GM12878 (cell line): ENCODE measurements around the gene DNAH17. TPM values are rescaled to one million over a fixed set of nuclear protein-coding genes. Genes with fewer than 3 reads are reported as not detected.

Experiments
- ATAC-seq: fragments of 200-7000 bp; cut with Tn5 transposase; 3 replicates; pipeline ENCODE4 v1.9.1; 2020; ENCODE audit warnings: mild to moderate bottlenecking, moderate library complexity
- BruUV-seq: library from RNA; stranded (reverse); fragments of 400-500 nt; replicated peaks from 2 replicates; lab custom pipeline; 2021; lab: Mats Ljungman, UMichigan
- CTCF ChIA-PET: fragments of 300-600 bp; sonication (Branson Sonifier 250); formaldehyde crosslinking; extraction: SDS; loops from one replicate; lab custom pipeline; 2021; ENCODE audit warnings: inconsistent platforms; lab: Yijun Ruan, JAX
- POLR2A ChIA-PET: fragments of 350-600 bp; formaldehyde crosslinking; extraction: SDS; loops from one replicate; lab custom pipeline; 2021; ENCODE audit warnings: inconsistent platforms; lab: Charles Lee
- RAD21 ChIA-PET: fragments of 300-600 bp; sonication (Branson Sonifier 250); formaldehyde crosslinking; loops from one replicate; lab custom pipeline; 2023; ENCODE audit warnings: antibody characterized with exemption; ENCODE audit not compliant: unreplicated experiment; lab: Charles Lee
- SMC1A ChIA-PET: fragments of 300-600 bp; sonication (Branson Sonifier 250); formaldehyde crosslinking; loops from one replicate; lab custom pipeline; 2023; ENCODE audit not compliant: unreplicated experiment, uncharacterized antibody; lab: Charles Lee
- DNase-seq: peaks from one replicate; pipeline ENCODE4 v3.0.0-alpha.2; 2011; ENCODE audit warnings: low read depth, low spot score
- FAIRE-seq: peaks from 3 replicates; lab custom pipeline; 2011; peaks lifted over from hg19 to GRCh38; lab: Jason Lieb, UNC
- H2AFZ ChIP-seq: 2 replicates; pipeline ENCODE4 v1.6.0; 2011; ENCODE audit warnings: low read depth, low read length, control low read depth; ENCODE audit not compliant: control insufficient read depth
- H3K27ac ChIP-seq: 2 replicates; pipeline ENCODE4 v1.5.1; 2011; ENCODE audit warnings: control low read depth; ENCODE audit not compliant: control insufficient read depth, insufficient read depth
- H3K27me3 ChIP-seq, 2 experiments: replicated peaks in 1 of 2; 2 replicates each; pipeline versions ENCODE4 v1.6.0 to v1.6.1; 2011; ENCODE audit warnings: low read length in 1 of 2; ENCODE audit not compliant: control insufficient read depth in 2 of 2, insufficient read depth in 2 of 2
- H3K36me3 ChIP-seq, 2 experiments: 2 replicates each; pipeline ENCODE4 v1.5.1; 2011; ENCODE audit warnings: low read length in 1 of 2; ENCODE audit not compliant: control insufficient read depth in 2 of 2, insufficient read depth in 2 of 2
- H3K4me1 ChIP-seq: 2 replicates; pipeline ENCODE4 v1.6.1; 2011; ENCODE audit warnings: mild to moderate bottlenecking, low read length, moderate library complexity, mixed read lengths; ENCODE audit not compliant: control insufficient read depth, insufficient read depth
- H3K4me2 ChIP-seq: 2 replicates; pipeline ENCODE4 v1.6.0; 2011; ENCODE audit warnings: control low read depth; ENCODE audit not compliant: control insufficient read depth, insufficient read depth
- H3K4me3 ChIP-seq: fragments of 200-600 bp; sonication (generic); 2 replicates; pipeline ENCODE4 v1.5.1; 2016
- H3K79me2 ChIP-seq: 2 replicates; pipeline ENCODE4 v1.6.0; 2011; ENCODE audit warnings: low read length; ENCODE audit not compliant: control insufficient read depth, insufficient read depth
- H3K9ac ChIP-seq: 2 replicates; pipeline ENCODE4 v1.8.0; 2011; ENCODE audit warnings: low read length, control low read depth, mixed read lengths; ENCODE audit not compliant: control insufficient read depth, insufficient read depth
- H3K9me3 ChIP-seq: replicated peaks from 3 replicates; pipeline ENCODE4 v1.5.1; 2011; ENCODE audit warnings: mild to moderate bottlenecking, low read length; ENCODE audit not compliant: control insufficient read depth, insufficient read depth
- H4K20me1 ChIP-seq: 2 replicates; pipeline ENCODE4 v1.6.0; 2011; ENCODE audit not compliant: control insufficient read depth, insufficient read depth
- BHLHE40 ChIP-seq, 2 experiments: fragments of 450-650 bp in 1 of 2; IDR thresholded peaks; 2 replicates each; pipeline ENCODE4 v1.6.1; 2011 to 2017; ENCODE audit warnings: low read depth in 2 of 2, borderline replicate concordance in 1 of 2, improper control_type of control experiment in 1 of 2, low read length in 1 of 2, mild to moderate bottlenecking in 1 of 2
- EZH2 ChIP-seq: IDR thresholded peaks from 2 replicates; pipeline ENCODE4 v1.6.1; 2012; ENCODE audit warnings: low read depth, mild to moderate bottlenecking, control low read depth, inconsistent platforms, low read length, borderline replicate concordance; ENCODE audit not compliant: control insufficient read depth
- FOS ChIP-seq: IDR thresholded peaks from 3 replicates; pipeline ENCODE4 v1.6.1; 2011; ENCODE audit warnings: borderline replicate concordance; ENCODE audit not compliant: insufficient read length; ENCODE audit errors: extremely low read depth
- GABPA ChIP-seq: IDR thresholded peaks from 2 replicates; pipeline ENCODE4 v1.6.1; 2014; ENCODE audit warnings: antibody characterized with exemption, low read depth, mild to moderate bottlenecking, inconsistent platforms
- KAT2A ChIP-seq: conservative IDR thresholded peaks from 2 replicates; pipeline ENCODE4 v1.6.1; 2011; ENCODE audit warnings: low read depth, low read length; ENCODE audit not compliant: control insufficient read depth
- MEF2B ChIP-seq: fragments of 450-650 bp; IDR thresholded peaks from 2 replicates; pipeline ENCODE4 v1.6.1; 2018; ENCODE audit warnings: mild to moderate bottlenecking, moderate library complexity; ENCODE audit not compliant: partially characterized antibody, poor library complexity, severe bottlenecking
- NFXL1 ChIP-seq: fragments of 450-650 bp; IDR thresholded peaks from 2 replicates; pipeline ENCODE4 v1.6.1; 2017; ENCODE audit warnings: antibody characterized with exemption, mild to moderate bottlenecking, borderline replicate concordance
- RAD51 ChIP-seq: fragments of 450-650 bp; IDR thresholded peaks from 2 replicates; pipeline ENCODE4 v1.6.1; 2016; ENCODE audit warnings: moderate library complexity, mild to moderate bottlenecking, inconsistent platforms
- RCOR1 ChIP-seq: conservative IDR thresholded peaks from 2 replicates; pipeline ENCODE4 v1.6.1; 2012; ENCODE audit warnings: low read depth, low read length, improper control_type of control experiment
- SMARCA5 ChIP-seq: fragments of 450-650 bp; IDR thresholded peaks from 2 replicates; pipeline ENCODE4 v1.6.1; 2017; ENCODE audit warnings: mild to moderate bottlenecking
- SPI1 ChIP-seq: IDR thresholded peaks from 2 replicates; pipeline ENCODE4 v1.6.1; 2011; ENCODE audit warnings: low read depth, mild to moderate bottlenecking, low read length, moderate library complexity, borderline replicate concordance; ENCODE audit not compliant: insufficient read depth
- WGBS: methylation state at CpG from one replicate; pipeline ENCODE4 v1.1.6; 2016; ENCODE audit warnings: low lambda C conversion rate; ENCODE audit not compliant: insufficient replicate concordance, insufficient coverage; ENCODE audit errors: missing lambda C conversion rate; 5-methylcytosine and 5-hydroxymethylcytosine counted together
- in situ Hi-C: fragments of 300-500 bp; cut with MboI; formaldehyde crosslinking; loops from 9 replicates; pipeline ENCODE4 v1.14.3; 2018; ENCODE audit warnings: mixed read lengths
- intact Hi-C: fragments of 100-400 bp; cut with micrococcal nuclease; formaldehyde crosslinking; loops from one replicate; pipeline ENCODE4 v1.14.2; 2022; ENCODE audit not compliant: unreplicated experiment
- polyA plus RNA-seq, 11 experiments: library from polyadenylated mRNA; depleted of rRNA in 4 of 11; unstranded in 6 of 11; stranded (reverse) in 5 of 11; fragments of >200 nt; fragmentation: Nextera tagmentation in 4 of 11; fragmentation: Illumina TruSeq in 1 of 11; extraction: Ambion mirVana in 4 of 11; extraction: Trizol in 1 of 11; gene quantifications; 1 replicate in 1 of 11; 2 replicates in 10 of 11; pipeline versions ENCODE4 v1.2.1 to v1.2.3, GENCODE V29; 2011 to 2016; ENCODE audit warnings: inconsistent platforms in 2 of 11, missing spikeins in 2 of 11, low read depth in 1 of 11
- total RNA-seq, 4 experiments: library from RNA; depleted of rRNA in 3 of 4; stranded (reverse); fragments of >200 nt in 3 of 4; fragmentation: Illumina TruSeq in 1 of 4; extraction: Trizol in 1 of 4; gene quantifications; 2 replicates each; pipeline versions ENCODE4 v1.2.1 to v1.2.3, GENCODE V29; 2013 to 2021
- TF ChIP-seq, protein P1 (sequence below): IDR thresholded peaks from 2 replicates; pipeline ENCODE4 v1.6.1; 2012; ENCODE audit warnings: low read depth, low read length, improper control_type of control experiment
- TF ChIP-seq, protein P2 (sequence below): fragments of 450-650 bp; IDR thresholded peaks from 2 replicates; pipeline ENCODE4 v1.6.1; 2014; ENCODE audit warnings: mild to moderate bottlenecking
- TF ChIP-seq, protein P3 (sequence below): IDR thresholded peaks from 2 replicates; pipeline ENCODE4 v1.6.1; 2011; ENCODE audit warnings: mild to moderate bottlenecking, low read depth, low read length, moderate library complexity; ENCODE audit not compliant: insufficient replicate concordance
- TF ChIP-seq, protein P4 (sequence below): fragments of 450-650 bp; IDR thresholded peaks from 2 replicates; pipeline ENCODE4 v1.6.1; 2017; ENCODE audit warnings: mild to moderate bottlenecking

DNAH17 gene
- total and polyA plus RNA-seq, 10 of the 15 experiments (the other 5 are each of a cell fraction or from before 2014, with no cell fraction given), result 0.16 to 2.9 (median 0.56) TPM

DNA sequence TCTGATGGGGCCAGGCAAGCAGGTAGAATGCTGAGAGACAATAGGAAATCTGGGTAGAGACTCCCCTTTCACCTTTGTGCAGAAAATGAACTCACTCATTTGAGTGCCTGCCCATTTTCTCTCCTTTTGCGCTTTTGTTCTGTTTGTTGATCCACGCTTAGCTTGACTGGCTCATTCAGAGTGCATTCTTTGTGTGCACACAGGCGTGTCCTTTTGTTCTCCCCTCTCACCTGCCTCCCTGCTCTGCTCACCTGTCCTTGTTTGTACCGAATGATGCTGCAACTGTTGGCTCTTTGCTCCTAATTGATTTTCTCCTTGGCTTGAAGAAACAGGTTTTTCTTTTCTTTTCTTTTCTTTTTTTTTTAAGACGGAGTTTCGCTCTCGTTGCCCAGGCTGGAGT is 183.0 kb downstream of the DNAH17 start:
- Histone ChIP-seq H3K4me3 (no peak overlapping the region), H3K4me1 (peaks cover 27% of the 10 kb centered on the region), H4K20me1 (no peaks in the 10 kb centered on the region; the same call in none of the 2 replicates), H3K36me3 (peaks cover 27 to 38% of the 10 kb centered on the region in 2 experiments), H3K4me2 (no peak overlapping the region), H2AFZ (no peak overlapping the region), H3K79me2 (peaks cover 36% of the 10 kb centered on the region), H3K9ac (no peak overlapping the region), H3K27ac (no peak overlapping the region), H3K9me3 (no peaks in the 10 kb centered on the region), H3K27me3 (no peaks in the 10 kb centered on the region)
- no peak for DNase-seq
- in situ Hi-C loops, result no loop called here
- intact Hi-C loops, result no loop called here
- TF ChIP-seq EZH2 (no peak), MEF2B (no peak), SPI1 (no peak), RAD51 (no peak), FOS (no peak), SMARCA5 (no peak), RCOR1 (no peak), GABPA (no peak), NFXL1 (no peak), KAT2A (no peak), BHLHE40 (IDR thresholded peaks at IDR 0.05; ENCODE audit: borderline replicate concordance in 1 of 2, low read depth in 2 of 2, low read length in 1 of 2) (no peak)
- TF ChIP-seq, protein P1, sequence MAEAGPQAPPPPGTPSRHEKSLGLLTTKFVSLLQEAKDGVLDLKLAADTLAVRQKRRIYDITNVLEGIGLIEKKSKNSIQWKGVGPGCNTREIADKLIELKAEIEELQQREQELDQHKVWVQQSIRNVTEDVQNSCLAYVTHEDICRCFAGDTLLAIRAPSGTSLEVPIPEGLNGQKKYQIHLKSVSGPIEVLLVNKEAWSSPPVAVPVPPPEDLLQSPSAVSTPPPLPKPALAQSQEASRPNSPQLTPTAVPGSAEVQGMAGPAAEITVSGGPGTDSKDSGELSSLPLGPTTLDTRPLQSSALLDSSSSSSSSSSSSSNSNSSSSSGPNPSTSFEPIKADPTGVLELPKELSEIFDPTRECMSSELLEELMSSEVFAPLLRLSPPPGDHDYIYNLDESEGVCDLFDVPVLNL, result no peak
- TF ChIP-seq, protein P2, sequence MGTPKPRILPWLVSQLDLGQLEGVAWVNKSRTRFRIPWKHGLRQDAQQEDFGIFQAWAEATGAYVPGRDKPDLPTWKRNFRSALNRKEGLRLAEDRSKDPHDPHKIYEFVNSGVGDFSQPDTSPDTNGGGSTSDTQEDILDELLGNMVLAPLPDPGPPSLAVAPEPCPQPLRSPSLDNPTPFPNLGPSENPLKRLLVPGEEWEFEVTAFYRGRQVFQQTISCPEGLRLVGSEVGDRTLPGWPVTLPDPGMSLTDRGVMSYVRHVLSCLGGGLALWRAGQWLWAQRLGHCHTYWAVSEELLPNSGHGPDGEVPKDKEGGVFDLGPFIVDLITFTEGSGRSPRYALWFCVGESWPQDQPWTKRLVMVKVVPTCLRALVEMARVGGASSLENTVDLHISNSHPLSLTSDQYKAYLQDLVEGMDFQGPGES, result no peak
- TF ChIP-seq, protein P3, sequence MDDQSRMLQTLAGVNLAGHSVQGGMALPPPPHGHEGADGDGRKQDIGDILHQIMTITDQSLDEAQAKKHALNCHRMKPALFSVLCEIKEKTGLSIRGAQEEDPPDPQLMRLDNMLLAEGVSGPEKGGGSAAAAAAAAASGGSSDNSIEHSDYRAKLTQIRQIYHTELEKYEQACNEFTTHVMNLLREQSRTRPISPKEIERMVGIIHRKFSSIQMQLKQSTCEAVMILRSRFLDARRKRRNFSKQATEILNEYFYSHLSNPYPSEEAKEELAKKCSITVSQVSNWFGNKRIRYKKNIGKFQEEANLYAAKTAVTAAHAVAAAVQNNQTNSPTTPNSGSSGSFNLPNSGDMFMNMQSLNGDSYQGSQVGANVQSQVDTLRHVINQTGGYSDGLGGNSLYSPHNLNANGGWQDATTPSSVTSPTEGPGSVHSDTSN, result no peak
- TF ChIP-seq, protein P4, sequence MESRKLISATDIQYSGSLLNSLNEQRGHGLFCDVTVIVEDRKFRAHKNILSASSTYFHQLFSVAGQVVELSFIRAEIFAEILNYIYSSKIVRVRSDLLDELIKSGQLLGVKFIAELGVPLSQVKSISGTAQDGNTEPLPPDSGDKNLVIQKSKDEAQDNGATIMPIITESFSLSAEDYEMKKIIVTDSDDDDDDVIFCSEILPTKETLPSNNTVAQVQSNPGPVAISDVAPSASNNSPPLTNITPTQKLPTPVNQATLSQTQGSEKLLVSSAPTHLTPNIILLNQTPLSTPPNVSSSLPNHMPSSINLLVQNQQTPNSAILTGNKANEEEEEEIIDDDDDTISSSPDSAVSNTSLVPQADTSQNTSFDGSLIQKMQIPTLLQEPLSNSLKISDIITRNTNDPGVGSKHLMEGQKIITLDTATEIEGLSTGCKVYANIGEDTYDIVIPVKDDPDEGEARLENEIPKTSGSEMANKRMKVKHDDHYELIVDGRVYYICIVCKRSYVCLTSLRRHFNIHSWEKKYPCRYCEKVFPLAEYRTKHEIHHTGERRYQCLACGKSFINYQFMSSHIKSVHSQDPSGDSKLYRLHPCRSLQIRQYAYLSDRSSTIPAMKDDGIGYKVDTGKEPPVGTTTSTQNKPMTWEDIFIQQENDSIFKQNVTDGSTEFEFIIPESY, result no peak
- RAD21 ChIA-PET, result no interaction called here
- no TSS peak for BruUV-seq
- SMC1A ChIA-PET, result no interaction called here
- CTCF ChIA-PET, result no interaction called here
- 98% methylated on average over 5 of the region's 7 CpGs for WGBS
- POLR2A ChIA-PET, result no interaction called here
- no peak for FAIRE-seq
- no peak for ATAC-seq
